Measurements from ENCODE around the gene ENPEP. TPM values are rescaled to one million over a fixed set of nuclear protein-coding genes. Genes with fewer than 3 reads are reported as not detected.

The ENPEP gene
- total RNA-seq, 2 experiments from 2014 or later = 0.05 TPM; not detected in 1

DNA sequence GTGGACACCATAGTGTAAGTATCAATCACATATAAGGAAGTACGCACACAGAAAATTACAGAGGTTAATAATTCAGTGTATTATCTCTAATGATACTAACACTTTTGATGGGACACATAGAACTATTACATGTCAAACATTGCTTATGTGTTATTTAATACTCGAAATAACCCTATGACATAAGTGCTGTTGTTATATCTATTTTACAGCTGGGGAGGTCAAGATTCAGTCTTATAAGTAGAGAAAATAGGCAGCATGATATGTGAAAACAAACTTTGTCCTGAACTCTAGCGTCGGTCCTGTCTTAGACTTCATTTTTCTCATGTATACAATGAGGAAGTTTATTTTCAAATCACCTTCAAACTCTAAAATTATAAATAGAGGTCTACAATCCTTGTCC lies 23.2 kb downstream of the ENPEP start:
- Mint-ChIP-seq H3K9me3 (no peaks in the 10 kb centered on the region), H3K36me3 (ENCODE audit: low read depth) (no peaks in the 10 kb centered on the region), H3K27me3 (peaks cover 13% of the 10 kb centered on the region), H3K4me1 (ENCODE audit: low read depth) (no peaks in the 10 kb centered on the region), H3K4me3 (no peak overlapping the region), H3K27ac (no peak overlapping the region)
- no peak for DNase-seq
- ChIA-PET POLR2A (no interaction called here), CTCF (interaction anchor here (1.6 kb wide), 1 partner anchor 18 kb away, joined by 3 read pairs; no protein-coding TSS in a partner anchor)
- TF ChIP-seq, protein P1, sequence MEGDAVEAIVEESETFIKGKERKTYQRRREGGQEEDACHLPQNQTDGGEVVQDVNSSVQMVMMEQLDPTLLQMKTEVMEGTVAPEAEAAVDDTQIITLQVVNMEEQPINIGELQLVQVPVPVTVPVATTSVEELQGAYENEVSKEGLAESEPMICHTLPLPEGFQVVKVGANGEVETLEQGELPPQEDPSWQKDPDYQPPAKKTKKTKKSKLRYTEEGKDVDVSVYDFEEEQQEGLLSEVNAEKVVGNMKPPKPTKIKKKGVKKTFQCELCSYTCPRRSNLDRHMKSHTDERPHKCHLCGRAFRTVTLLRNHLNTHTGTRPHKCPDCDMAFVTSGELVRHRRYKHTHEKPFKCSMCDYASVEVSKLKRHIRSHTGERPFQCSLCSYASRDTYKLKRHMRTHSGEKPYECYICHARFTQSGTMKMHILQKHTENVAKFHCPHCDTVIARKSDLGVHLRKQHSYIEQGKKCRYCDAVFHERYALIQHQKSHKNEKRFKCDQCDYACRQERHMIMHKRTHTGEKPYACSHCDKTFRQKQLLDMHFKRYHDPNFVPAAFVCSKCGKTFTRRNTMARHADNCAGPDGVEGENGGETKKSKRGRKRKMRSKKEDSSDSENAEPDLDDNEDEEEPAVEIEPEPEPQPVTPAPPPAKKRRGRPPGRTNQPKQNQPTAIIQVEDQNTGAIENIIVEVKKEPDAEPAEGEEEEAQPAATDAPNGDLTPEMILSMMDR (IDR thresholded peaks at IDR 0.05) = no peak
- ATAC-seq = no peak
- intact Hi-C loops (cut with micrococcal nuclease) = no loop called here

DNA sequence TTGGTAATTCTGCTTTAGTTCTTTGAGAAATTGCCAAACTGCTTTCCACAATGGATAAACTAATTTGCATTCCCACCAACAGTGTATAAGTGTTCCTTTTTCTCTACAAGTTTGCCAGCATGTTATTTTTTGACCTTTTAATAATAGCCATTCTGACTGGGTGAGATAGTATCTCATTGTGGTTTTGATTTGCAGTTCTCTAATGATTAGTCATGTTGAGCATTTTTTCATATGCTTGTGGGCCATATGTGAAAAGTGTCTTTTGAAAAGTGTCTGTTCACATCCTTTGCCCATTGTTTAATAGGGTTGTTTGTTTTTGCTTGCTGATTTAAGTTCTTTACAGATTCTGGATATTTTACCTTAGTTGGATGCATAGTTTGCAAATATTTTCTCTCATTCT lies 25.9 kb downstream of the ENPEP start:
- ChIA-PET CTCF (interaction anchor here (1.1 kb wide), 2 partner anchors 452 to 503 kb away, joined by 3 read pairs; no protein-coding TSS in a partner anchor), POLR2A (no interaction called here)
- Mint-ChIP-seq H3K9me3 (no peaks in the 10 kb centered on the region), H3K36me3 (ENCODE audit: low read depth) (no peaks in the 10 kb centered on the region), H3K4me1 (ENCODE audit: low read depth) (no peaks in the 10 kb centered on the region), H3K27ac (no peak overlapping the region), H3K4me3 (no peak overlapping the region), H3K27me3 (peaks cover 10% of the 10 kb centered on the region)
- ATAC-seq = no peak
- intact Hi-C loops (cut with micrococcal nuclease) = no loop called here
- TF ChIP-seq, protein P1 (IDR thresholded peaks at IDR 0.05) = no peak
- no peak for DNase-seq

DNA sequence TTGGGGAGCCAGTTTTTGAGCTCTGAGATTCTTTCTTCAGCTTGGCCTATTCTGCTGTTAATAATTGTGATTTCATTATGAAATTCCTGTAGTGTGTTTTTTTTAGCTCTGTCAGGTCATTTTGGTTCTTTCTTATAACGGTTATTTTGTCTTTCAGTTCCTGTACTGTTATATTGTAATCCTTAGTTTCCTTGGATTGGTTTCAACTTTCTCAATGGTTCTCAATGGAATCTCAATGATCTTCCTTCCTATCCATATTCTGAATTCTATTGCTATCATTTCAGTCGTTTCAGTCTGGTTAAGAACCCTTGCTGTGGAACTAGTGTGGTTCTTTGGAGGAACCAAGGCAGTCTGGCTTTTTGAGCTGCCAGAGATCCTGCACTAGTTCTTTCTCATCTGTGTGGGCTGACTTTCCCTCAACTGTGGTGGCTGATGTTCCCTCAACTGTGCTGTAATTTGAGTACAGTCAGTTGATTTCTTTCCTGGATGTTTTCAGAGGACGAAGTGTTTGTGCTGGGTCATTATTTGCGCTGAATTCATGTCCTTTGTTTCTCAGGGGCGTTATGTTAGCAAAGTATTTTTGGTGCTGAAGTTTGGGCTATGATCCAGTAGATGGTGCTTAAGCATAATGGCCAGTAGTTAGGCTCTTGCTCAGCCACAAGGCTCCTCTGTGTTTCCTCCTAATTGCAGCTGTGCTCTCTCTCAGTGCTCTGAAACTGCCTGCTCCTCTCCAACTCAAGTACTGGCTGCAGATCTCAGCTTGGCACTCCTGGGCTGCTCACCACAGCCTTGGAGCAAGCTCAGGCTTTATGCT lies 27.5 kb downstream of the ENPEP start:
- POLR2A ChIA-PET = no interaction called here
- no peaks in the 10 kb centered on the region for H3K9me3 Mint-ChIP-seq
- CTCF ChIA-PET = interaction anchor here (1.1 to 2.2 kb wide), 3 partner anchors 9 to 505 kb away, joined by 3 to 7 read pairs (median 3); no protein-coding TSS in a partner anchor
- no peak for DNase-seq
- H3K27ac Mint-ChIP-seq = no peak overlapping the region
- no peak for ATAC-seq
- no peaks in the 10 kb centered on the region for H3K4me1 Mint-ChIP-seq (ENCODE audit: low read depth)
- H3K27me3 Mint-ChIP-seq = peaks cover 11% of the 10 kb centered on the region
- H3K4me3 Mint-ChIP-seq = no peak overlapping the region
- H3K36me3 Mint-ChIP-seq (ENCODE audit: low read depth) = no peaks in the 10 kb centered on the region
- intact Hi-C loops (cut with micrococcal nuclease) = no loop called here
- TF ChIP-seq, protein P1 (IDR thresholded peaks at IDR 0.05) = no peak

DNA sequence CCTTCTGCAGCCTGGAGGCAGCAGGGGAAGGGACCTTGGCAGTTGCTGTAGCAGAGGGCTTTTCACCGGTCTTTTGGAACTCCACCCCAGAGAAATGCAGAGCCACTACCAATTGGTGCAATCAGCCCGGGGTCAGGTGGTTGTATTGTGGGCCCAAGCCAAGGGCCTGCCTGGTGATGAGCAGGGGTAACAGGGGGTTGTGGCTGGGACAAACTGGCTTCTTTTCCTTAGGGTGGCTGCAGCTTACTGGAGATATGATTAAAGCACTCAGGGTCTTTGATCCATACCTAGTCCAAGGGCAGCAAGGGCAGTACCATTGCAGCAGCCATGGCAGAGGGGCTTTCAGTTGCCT lies 28.1 kb downstream of the ENPEP start:
- Mint-ChIP-seq H3K4me1 (ENCODE audit: low read depth) (no peaks in the 10 kb centered on the region), H3K4me3 (no peak overlapping the region), H3K27ac (no peak overlapping the region), H3K27me3 (peaks cover 11% of the 10 kb centered on the region), H3K36me3 (ENCODE audit: low read depth) (no peaks in the 10 kb centered on the region), H3K9me3 (no peaks in the 10 kb centered on the region)
- DNase-seq (no peak), ATAC-seq (no peak)
- ChIA-PET POLR2A (no interaction called here), CTCF (interaction anchor here (2.2 kb wide), 1 partner anchor 8 kb away, joined by 7 read pairs; no protein-coding TSS in a partner anchor)
- intact Hi-C loops (cut with micrococcal nuclease) = no loop called here
- TF ChIP-seq, protein P1 (IDR thresholded peaks at IDR 0.05) = no peak

DNA sequence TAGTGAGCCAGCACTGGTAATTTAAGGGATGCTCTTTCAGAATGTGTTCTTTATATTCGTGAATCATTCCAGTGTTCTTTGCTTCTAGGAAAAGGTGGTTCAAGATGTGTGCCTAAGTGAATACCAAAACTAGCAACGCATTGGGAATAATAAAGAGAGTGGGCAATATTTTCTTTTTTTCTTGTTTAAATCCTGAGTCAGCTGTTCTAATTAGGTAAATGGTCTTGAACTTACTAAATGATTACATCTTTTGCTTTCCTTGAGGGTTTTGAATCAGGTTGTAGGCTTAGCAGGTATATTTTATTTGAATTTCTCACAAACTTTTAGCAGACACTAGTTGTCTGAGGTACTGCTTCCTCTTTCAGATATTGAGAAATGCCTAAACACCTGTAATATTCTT lies 29.5 kb downstream of the ENPEP start:
- Mint-ChIP-seq H3K27ac (no peak overlapping the region), H3K4me1 (ENCODE audit: low read depth) (no peaks in the 10 kb centered on the region), H3K4me3 (no peak overlapping the region), H3K9me3 (no peaks in the 10 kb centered on the region), H3K27me3 (peaks cover 8% of the 10 kb centered on the region), H3K36me3 (ENCODE audit: low read depth) (no peaks in the 10 kb centered on the region)
- ATAC-seq = no peak
- TF ChIP-seq, protein P1 (IDR thresholded peaks at IDR 0.05) = no peak
- ChIA-PET CTCF (interaction anchor here (0.7 to 2.9 kb wide), 2 partner anchors 12 to 260 kb away, joined by 3 to 9 read pairs; no protein-coding TSS in a partner anchor), POLR2A (no interaction called here)
- no peak for DNase-seq
- intact Hi-C loops (cut with micrococcal nuclease) = no loop called here

Measured in activated CD8-positive, alpha-beta T cell treated with anti-CD3 and anti-CD28 coated beads for 36 hours (primary cell).